ENCODE results near the gene NOD1.
"Not testable (repeated sequence)": the region's sequence is repeated elsewhere in the genome, so short reads cannot be mapped to it uniquely, and the experiment has no call there.

Gene NOD1

DNA sequence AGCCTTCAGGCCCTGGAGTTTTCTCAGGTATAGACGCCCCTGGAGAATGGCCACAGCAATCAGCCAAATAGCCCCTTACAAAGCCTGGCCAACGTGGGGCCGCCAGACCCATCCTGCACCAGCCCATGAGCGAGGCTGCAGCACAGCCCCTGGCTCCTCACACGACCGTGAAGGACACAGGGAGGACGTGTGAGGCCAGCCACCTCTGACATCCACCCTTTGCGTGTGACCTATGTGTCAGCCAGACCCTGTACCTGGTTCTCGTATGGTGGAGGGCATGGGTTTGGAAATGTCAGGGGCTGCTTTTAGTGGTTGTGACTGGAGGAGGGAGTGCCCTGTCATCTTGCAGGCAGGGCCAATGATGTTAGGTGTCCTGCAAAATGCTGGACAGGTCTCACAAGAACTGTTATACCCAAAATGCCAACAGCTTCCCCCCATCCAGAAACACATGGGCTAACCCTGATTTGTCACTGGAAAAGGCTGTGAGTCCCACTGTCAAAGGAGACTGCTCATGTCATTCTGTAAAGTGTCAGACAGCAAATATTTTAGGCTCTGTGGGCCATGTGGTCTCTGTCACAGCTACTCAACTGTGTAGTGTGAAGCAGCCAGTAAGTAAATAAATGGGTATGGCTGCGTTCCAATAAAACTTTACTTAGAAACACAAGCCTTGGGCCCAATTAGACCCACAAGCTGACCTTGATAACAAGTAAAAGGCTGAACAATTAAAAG, 30.0 kb downstream of the NOD1 start:
- no peak for DNase-seq

- no peak for DNase-seq
Measured at GRCh38 chr7:30447466-30447865, 31.1 kb downstream of the NOD1 start.

GRCh38 chr7:30446266-30446665, 32.3 kb downstream of the NOD1 start:
- DNase-seq, result no peak

- DNase-seq, result peak; percentile 22
Measured at GRCh38 chr7:30445770-30446169, 32.8 kb downstream of the NOD1 start.

GRCh38 chr7:30437823-30438574, 40.6 kb downstream of the NOD1 start:
- DNase-seq, result no peak

GRCh38 chr7:30436518-30436917, 42.1 kb downstream of the NOD1 start:
- no peak for DNase-seq

GRCh38 chr7:30436046-30436445, 42.5 kb downstream of the NOD1 start:
- no peak for DNase-seq

DNA sequence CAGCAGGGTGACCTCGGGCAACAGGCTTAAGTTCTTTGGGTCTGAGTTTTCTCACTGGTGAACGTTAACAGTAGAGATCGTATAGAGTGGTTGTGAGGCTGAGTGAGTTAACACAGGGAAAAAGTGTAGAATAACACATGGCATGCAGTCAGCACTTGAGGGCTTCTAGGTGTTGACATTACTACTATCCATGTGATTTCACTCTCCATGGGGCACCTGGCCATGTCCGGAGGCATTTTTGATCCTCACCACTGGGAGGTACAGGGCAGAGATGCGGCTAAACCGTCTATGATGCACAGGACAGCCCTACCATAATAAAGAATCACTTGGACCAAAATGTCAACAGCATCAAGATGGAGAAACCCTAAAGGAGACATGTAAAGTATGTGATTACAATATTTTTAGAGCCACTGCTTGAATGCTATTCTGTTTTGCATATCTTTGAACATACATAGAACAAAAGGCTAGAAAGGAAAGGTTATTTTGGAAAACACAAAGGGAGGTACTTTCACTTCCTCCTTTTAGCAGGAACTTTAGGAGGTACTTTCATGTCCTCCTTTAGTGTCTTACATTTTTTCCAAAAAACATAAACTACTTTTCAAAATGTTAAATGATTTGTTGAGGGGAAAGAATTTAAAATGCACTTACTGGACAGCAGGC, 44.3 kb downstream of the NOD1 start:
- no peak for DNase-seq

GRCh38 chr7:30433506-30433905, 45.1 kb downstream of the NOD1 start:
- no peak for DNase-seq

DNA sequence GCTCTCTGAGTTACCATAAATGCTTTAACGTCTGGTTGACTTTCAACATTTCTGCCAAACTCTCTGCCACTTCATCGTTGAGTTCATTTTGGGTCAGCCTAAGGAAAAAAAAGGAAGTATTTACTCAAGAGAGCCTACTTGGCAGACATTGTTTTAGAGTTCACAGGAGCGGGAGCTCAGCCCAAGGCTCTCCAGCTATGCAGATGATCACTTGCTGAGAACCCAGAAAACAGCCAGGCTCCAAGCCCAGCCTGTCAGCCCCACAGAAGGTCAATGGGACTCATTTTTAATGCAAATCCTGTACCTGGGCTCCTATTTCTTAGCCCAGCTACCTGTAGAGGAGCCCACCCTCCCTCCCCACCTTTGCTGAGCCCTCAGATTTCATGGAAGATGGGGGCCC, 45.5 kb downstream of the NOD1 start:
- DNase-seq, result no peak

DNA sequence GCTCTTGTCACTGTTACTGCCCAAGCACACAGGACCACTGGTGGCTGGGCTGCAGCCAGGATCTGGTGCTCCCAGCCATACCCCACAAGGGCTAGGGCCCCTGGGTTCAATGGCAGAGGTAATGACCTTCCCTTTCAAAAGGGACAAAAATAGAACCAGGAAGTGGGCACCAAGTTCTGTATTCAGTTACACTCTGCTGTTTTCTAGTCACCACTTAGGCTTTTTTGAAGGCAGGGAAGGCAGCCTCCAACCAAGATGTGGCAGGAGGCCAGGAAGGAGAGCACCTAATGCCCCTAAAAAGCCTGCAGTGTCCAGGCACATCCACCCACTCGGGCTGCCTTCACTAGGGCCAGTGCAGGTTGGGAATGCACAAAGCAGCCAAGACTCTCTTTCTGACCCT, 47.8 kb downstream of the NOD1 start:
- no peak for DNase-seq

GRCh38 chr7:30430276-30430675, 48.3 kb downstream of the NOD1 start:
- DNase-seq, result no peak

- DNase-seq, result no peak
Measured at GRCh38 chr7:30429156-30429530, 49.4 kb downstream of the NOD1 start.

- no peak for DNase-seq
Measured at GRCh38 chr7:30428246-30429155, 50.1 kb downstream of the NOD1 start.

- DNase-seq, result no peak
Measured at GRCh38 chr7:30427296-30428070, 51.1 kb downstream of the NOD1 start.

GRCh38 chr7:30424506-30424905, 54.1 kb downstream of the NOD1 start:
- no peak for DNase-seq

- DNase-seq, result no peak
Measured at GRCh38 chr7:30423788-30424505, 54.6 kb downstream of the NOD1 start.

- DNase-seq, result no peak
Measured at GRCh38 chr7:30422922-30423321, 55.7 kb downstream of the NOD1 start.

DNA sequence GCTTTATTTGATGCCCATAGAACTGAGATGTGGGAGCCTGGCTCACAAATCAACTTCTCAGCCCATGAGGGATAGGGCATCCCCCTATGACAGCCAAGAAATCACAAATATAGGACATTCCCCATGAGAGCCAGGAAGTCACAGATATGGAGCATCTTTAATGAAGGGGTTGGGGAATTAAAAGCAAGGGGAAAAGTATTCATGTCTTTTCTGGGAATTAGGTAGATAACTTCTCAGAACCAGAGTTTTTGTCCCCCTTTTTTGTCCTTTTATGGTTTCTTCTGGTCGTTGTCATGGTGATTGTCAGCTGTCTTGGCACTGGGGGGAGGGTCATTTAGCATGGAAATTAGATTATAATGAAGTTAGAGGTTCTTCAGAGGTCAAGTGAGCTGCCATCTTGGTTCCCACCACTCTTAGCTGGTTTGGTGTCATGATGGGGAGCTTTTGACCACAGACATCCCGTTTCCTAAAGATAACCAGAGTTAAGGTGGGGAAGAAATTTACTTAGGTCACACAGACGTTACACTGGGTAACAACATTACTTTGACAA, 56.9 kb downstream of the NOD1 start:
- DNase-seq, result no peak

DNA sequence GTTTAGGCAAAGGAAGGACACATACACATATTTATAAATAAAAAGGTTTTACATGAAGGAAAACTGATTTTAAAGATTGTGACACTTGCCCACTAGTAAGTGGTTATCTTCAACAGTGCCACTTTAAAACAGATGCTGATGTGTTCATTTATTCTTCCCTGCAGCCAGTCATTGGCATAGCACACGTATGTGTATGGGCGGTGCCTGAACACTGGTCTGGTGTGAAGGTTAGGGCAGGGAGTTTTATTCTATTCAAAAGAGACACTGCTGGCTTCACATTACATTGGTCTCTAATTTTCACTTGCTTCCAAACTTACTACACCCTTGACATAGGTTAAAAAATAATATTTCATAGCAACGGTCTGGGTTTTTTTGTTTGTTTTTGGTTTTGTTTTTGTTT, 57.9 kb downstream of the NOD1 start:
- no peak for DNase-seq

DNA sequence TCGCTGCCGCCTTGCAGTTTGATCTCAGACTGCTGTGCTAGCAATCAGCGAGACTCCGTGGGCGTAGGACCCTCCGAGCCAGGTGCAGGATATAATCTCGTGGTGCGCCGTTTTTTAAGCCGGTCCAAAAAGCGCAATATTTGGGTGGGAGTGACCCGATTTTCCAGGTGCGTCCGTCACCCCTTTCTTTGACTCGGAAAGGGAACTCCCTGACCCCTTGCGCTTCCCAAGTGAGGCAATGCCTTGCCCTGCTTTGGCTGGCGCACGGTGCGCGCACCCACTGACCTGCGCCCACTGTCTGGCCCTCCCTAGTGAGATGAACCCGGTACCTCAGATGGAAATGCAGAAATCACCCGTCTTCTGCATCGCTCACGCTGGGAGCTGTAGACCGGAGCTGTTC, 58.5 kb downstream of the NOD1 start:
- DNase-seq, result not testable (repeated sequence)

Data from effector CD4-positive, alpha-beta T cell (primary cell).